D341Med (cell line): ENCODE data around the gene STXBP6.
"Not testable (repeated sequence)": the region's sequence is repeated elsewhere in the genome, so short reads cannot be mapped to it uniquely, and the experiment has no call there.

Experiments
- DNase-seq: peaks from one replicate; pipeline ENCODE4 v3.0.0; 2012; ENCODE audit warnings: low spot score

Gene STXBP6

GRCh38 chr14:24956104-24956503 is 93.8 kb downstream of the STXBP6 start:
- no peak for DNase-seq

- DNase-seq, result no peak
Observed at GRCh38 chr14:24954700-24955037, 95.3 kb downstream of the STXBP6 start.

- no peak for DNase-seq
Observed at GRCh38 chr14:24954037-24954699, 95.8 kb downstream of the STXBP6 start.

- DNase-seq, result peak; percentile 35
Observed at GRCh38 chr14:24952851-24953666, 96.9 kb downstream of the STXBP6 start.

GRCh38 chr14:24948261-24948847 is 101.6 kb downstream of the STXBP6 start:
- DNase-seq, result no peak

GRCh38 chr14:24947131-24947530 is 102.8 kb downstream of the STXBP6 start:
- no peak for DNase-seq

GRCh38 chr14:24944800-24945199 is 105.1 kb downstream of the STXBP6 start:
- DNase-seq, result no peak

- DNase-seq, result no peak
Observed at GRCh38 chr14:24943024-24943423, 106.9 kb downstream of the STXBP6 start.

GRCh38 chr14:24941719-24942118 is 108.2 kb downstream of the STXBP6 start:
- no peak for DNase-seq

- no peak for DNase-seq
Observed at GRCh38 chr14:24940213-24940783, 109.6 kb downstream of the STXBP6 start.

- DNase-seq, result no peak
Observed at GRCh38 chr14:24938593-24938992, 111.4 kb downstream of the STXBP6 start.

- no peak for DNase-seq
Observed at GRCh38 chr14:24937300-24937699, 112.6 kb downstream of the STXBP6 start.

GRCh38 chr14:24936773-24937172 is 113.2 kb downstream of the STXBP6 start:
- DNase-seq, result not testable (repeated sequence)

- DNase-seq, result no peak
Observed at GRCh38 chr14:24935796-24936195, 114.2 kb downstream of the STXBP6 start.

- DNase-seq, result no peak
Observed at GRCh38 chr14:24928386-24928900, 121.5 kb downstream of the STXBP6 start.

GRCh38 chr14:24927809-24928208 is 122.1 kb downstream of the STXBP6 start:
- no peak for DNase-seq

- DNase-seq, result no peak
Observed at GRCh38 chr14:24925771-24926374, 124.1 kb downstream of the STXBP6 start.

GRCh38 chr14:24924544-24924943 is 125.4 kb downstream of the STXBP6 start:
- DNase-seq, result no peak

- DNase-seq, result no peak
Observed at GRCh38 chr14:24921903-24922302, 128.0 kb downstream of the STXBP6 start.

- DNase-seq, result no peak
Observed at GRCh38 chr14:24920265-24921075, 129.5 kb downstream of the STXBP6 start.

GRCh38 chr14:24918822-24919221 is 131.1 kb downstream of the STXBP6 start:
- no peak for DNase-seq
